GM19238 (cell line): ENCODE data around the gene TBC1D23.
"Not testable (repeated sequence)": the region's sequence is repeated elsewhere in the genome, so short reads cannot be mapped to it uniquely, and the experiment has no call there.

Source experiments
- DNase-seq: peaks from one replicate; pipeline ENCODE4 v3.0.0; 2011; ENCODE audit warnings: low spot score; ENCODE audit not compliant: insufficient read length

Gene TBC1D23

DNA sequence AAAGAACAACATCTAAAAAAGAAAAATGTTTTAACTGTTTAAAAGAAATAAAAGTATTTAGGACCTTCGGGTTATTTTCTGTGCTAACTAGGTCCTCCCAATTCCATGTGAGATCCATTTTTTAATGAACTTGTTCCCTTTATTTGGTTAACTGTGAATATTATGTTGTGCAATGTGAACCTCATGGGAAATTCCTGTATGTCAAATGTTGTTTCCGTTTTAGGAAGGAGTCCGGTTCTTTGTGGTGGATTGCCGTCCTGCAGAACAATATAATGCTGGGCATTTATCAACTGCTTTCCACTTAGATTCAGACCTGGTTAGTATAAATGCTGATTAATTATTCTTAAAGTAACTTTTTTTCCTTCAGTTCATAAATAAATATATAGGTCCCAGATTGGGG, 38.2 kb downstream of the TBC1D23 start:
- DNase-seq: no peak

DNA sequence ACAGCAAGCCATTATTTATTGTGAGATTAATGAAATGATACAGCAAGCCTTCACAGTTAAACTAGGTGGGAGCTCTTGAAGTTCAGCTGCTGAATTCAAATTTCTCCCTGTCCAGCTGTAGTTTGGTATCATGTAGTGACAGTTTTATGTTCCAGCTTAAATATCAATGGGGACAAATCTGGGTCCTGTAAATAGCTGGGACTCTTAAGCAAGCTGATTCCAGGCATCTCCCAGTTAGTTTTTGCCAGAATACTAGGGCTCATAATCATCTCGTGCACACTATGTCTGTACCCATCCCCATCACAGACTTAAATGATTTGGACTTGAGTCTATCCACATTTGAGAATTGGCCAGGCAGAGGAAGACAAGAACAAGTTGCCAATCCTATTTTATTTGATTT, 45.9 kb downstream of the TBC1D23 start:
- no peak for DNase-seq

DNA sequence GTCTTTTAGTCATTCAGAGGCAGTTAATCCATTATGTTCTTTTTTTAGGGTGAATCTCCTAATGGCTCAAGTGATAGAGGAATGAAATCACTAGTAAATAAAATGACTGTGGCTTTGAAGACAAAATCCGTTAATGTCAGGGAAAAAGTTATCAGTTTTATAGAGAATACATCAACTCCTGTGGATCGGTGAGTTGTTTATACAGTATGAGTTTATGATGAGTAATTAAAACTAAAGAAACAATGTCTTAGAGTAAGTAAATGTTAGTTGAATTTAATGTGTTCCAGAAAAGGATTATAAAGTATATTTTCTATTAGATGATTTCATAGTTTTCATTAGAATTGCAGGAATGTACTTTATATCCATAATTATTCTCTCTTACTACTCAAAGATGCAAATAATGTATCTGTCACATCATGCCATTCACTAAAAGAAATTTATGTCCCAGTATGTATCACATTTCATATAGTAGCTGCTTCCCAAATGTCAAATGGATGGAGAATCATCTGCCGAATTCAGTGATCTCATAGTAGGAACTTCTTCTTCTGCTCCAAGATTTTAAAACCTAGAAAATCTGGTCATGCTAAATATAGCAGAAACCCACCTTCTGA, 49.7 kb downstream of the TBC1D23 start:
- no peak for DNase-seq

DNA sequence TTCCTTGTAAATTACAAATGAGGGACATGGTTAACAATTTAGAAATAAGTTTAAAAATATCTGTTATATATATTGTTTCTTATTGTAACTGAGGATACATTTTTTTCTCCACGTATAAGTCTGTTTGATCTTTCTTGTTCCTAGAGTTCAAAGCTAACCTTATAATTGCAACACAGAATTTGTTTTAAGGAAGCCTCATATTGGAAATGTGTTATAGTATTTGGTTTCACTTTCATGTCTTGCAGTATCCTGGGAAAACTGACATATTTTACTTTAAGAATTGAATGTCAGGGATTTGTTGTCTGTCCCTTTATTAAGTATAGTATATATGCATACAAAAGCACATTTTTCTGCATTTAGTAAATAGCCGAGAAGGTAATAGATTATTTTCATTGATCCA, 50.2 kb downstream of the TBC1D23 start:
- DNase-seq: no peak

DNA sequence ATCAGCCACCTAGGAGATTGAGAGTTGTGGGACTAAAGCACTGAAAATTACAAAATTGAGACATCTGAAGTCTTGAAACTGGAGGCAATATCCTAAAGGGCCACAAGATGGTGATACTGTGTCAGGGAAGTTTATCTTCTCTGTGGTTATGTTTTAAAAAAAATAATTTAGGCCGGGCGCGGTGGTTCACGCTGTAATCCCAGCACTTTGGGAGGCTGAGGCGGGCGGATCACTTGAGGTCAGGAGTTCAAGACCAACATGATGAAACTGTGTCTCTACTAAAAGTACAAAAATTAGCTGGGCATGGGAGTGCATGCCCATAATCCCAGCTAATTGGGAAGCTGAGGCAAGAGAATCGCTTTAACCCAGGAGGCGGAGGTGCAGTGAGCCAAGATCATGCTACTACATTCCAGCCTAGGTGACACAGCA, 55.9 kb downstream of the TBC1D23 start:
- DNase-seq: no peak

DNA sequence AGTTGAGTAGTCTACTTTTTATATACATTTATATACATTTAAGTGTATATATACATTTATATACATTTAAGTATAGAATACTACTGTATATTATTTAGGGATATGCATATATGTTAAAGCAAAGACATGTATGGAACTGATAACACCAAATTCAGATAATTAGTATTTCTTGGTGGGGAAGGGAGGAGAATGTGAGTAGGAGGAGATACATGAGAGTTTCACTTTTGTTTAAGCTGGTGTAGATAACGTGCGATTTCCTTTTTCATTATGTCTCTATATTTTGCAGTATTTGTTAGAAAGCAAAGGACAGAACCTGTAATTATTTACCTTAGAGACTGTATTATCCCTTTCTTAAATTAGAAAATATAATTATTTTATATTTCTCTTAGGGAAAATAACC, 57.1 kb downstream of the TBC1D23 start:
- no peak for DNase-seq

DNA sequence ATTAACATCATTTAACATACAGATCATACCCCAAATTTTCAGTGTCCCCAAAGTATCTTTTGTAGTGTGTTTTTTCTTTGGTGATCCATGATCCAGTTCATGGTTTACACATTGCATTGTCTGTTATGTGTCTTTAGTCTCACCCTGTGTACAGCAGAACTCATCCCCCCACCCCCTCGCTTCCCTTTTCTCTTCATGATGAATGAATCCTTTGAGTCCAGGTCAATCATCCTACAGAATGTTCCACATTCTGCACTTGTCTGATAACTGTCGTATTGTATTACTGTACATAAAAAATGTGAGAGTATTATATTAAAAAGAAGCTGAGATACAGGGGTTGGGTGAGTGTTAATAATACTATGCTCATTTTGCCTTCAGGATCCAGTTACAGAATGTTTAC, 59.2 kb downstream of the TBC1D23 start:
- DNase-seq: no peak

DNA sequence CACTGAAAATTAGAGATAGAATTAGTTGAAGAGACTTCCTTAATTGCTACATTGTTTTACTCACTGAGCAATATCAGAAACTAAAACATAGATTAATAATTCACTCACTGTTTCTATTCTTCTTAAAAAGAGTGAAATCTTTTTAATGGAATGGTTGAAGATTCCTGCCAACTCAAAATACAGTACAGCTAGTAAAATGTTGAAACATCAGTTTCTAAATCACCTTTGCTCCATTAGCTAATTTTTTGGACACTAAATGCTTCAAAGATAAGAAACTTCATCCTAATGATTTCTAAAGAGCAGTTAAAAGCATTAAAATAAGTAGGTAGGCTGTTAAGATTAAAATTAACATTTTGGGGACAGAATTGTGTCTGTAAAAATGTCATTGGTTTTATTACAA, 63.3 kb downstream of the TBC1D23 start:
- no peak for DNase-seq

DNA sequence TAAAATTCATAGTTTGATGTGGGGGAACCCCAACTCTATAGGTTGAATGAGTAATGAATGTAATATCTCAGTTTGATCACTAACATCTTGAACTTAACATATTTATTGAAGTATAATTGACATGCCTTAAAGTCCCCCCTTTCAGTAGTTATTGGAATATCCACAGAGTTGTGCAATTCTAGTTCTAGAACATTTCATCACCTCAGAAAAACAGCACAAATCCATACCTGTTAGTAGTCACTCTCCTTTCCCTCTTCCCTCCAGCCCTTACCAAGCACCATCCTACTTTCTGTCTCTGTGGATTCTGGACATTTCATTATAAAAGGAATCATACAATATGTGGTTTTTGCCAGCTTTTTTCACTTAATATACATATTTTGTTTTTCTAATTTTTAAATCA, 65.0 kb downstream of the TBC1D23 start:
- no peak for DNase-seq

DNA sequence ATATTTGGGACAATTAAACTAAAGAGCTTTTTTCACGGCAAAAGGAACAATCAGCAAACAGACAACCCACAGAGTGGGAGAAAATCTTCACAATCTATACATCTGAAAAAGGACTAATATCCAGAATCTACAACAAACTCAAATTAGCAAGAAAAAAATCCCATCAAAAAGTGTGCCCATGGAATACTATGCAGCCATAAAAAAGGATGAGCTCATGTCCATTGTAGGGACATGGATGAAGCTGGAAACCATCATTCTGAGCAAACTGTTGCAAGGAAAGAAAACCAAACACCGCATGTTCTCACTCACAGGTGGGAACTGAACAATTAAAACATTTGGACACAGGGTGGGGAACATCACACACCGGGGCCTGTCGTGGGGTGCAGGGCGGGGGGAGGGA, 66.6 kb downstream of the TBC1D23 start:
- DNase-seq: not testable (repeated sequence)

DNA sequence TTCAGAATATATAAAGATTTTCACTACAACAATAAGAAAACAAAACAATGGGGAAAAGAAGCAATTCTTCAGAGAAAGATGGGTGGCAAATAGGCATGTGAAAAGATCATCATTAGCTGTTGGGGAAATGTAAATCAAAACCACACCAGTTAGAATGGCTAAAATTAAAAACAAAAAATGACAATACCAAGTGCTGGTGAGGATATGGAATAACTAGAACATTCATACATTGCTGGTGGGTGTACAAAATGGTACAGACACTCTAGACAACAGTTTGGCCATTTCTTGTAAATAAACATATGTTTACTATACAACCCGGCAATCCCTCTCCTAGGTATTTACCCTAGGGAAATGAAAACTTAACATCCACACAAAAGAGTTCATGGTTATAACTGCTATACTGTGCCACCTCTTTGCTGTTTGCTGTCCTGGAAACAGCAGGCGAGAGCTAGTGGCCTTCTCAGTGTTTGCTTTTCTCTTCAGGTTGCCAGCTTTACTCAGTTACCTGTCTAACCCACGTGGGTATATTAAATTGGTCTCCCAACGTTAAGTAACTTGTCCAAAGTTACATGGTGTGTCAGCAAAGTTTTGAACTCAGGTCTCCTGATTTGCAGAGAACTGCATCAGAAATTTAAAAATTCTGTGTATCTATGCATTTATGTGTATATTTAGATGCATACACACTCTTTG, 69.2 kb downstream of the TBC1D23 start:
- no peak for DNase-seq

DNA sequence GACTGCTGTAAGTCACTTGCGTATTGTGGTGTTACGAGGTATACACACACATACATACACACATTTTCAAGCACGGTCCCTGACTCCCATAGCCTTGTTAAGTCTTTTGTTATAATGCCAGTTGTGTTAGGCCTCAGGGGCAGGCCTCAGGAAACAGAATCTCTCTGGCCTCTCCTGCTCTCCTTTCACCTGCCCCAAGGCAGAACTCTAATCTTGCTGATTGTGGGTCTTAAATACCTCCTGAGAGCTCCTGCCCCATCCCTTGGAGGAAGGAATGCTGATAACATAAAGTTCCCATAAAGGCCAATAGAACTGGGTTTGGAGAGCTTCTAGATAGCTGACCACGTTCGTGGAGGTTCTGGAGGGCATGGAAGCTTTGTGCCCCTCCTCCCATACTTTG, 69.9 kb downstream of the TBC1D23 start:
- no peak for DNase-seq

DNA sequence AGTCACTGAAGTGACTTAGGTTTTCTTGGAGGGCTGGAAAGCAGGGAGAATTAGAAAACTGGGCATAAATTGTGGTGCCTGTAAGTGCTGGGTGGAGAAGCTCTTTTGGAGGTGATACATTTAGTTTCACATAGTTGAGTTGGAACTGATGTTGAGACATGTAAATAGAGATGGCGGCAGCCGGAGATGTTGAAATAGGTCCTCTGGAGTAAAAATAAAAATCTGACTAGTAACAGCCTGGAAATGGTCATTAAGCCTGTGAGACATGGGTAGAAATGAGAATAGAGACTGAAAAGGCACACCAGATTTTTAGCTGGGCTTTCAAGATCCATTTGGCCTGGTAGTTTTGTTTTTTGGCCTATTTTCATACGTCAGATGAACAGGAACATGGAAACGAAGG, 70.9 kb downstream of the TBC1D23 start:
- no peak for DNase-seq

DNA sequence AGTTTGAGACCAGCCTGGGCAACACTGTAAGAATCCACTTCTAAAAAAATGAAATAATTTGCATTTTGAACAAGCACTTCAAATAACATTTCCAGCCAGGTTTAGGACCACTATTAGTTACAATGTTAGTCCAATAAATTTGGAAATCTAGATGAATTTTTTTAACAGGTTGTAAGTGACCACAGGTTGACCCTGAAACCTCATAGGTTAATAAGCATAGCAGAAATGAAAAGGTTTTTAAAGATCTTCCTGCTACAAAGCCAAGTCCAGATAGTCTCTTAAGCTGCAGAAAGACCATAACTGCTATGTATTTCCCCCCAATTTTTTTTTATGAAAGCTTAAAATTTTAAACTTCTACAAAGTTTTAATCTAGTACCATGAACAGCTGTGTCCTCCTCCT, 72.3 kb downstream of the TBC1D23 start:
- no peak for DNase-seq

DNA sequence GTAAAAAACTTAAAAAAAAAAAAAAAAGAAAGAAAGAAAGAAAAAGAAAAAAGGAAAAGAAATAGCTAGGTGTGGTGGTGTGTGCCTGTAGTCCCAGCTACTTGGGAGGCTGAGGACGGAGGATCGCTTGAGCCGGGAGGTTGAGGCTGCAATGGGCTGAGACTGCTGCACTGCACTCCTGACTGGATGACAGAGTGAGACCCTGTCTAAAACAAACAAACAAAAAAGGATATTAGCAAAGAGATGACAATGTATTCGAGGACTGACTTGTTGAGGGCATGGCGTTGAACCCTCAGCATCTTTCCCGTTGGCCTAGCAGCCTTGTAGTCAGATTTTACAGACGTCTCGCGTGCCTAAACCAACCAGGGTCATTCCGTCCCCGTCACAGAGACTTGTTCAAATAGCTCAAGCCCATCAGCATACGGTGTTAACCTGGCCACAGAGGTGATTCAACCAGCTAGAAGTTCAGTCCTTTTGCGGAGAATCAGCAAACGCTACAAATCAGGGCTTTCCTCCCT, 73.2 kb downstream of the TBC1D23 start:
- DNase-seq: peak; percentile 8

DNA sequence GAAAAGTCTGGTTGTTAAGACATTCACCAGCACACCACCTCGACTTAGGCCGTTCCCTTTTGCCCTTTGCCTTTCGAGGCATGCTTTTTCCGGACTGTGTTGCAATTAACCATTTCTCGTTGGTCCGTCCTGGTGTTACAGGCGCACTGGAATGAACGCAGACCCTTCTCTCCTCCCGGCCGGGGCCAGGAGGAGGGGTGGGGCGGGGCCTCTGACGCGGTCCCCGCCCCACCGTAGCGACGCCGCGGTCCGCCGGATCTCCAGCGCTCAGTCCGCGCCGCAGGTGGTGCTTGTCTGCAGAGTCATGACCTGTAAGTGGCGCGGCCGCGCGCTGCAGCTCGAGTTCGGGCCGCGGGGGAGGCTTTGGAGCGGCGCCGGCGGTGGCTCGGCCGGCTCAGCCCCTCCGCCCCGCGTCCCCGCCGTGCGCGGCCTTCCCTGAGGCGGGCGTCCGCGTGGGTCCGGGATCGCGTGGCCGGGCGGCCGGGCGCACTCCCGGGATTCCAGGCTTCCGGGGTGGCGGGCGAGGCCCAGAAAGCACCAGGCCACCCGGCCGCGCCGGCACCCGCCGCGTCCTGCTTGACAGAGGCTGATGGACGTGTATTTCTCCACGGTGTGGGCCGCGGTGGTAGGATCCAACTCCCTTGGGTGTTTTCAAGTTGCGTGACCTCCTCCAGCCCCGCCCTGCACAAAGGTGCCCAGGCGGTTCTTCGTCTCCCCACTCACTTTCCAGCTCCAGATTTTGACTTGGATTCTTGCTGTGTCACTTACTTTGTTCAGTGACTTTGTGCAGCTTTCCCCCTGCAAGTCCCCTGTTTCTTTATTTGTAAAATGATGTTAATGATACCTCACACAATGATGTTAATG, 73.9 kb downstream of the TBC1D23 start, which contains the start of gene NIT2:
NIT2 (plus strand) TSS at position 270 of the 864 bp plus-strand sequence; CDS start at position 305, 35 bp downstream.
- DNase-seq: peak; percentile 92

DNA sequence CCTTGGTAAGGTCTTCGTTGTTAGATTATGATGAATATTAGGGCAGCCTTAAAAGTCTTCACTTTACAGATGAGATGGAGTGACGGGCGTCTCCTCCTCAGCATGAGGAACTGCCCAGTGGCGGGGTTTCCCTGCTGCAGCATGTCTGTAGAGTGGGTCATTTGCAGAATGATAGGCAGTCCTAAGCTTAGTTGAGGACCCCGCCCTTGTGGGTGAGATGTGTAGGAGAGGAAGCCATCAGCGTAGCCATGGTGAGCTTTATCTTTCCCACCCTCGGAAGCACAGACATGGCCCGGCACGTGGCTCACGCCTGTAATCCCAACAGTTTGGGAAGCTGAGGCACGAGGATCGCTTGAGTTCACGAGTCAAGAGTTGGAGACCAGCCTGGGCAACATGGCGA, 74.6 kb downstream of the TBC1D23 start:
- DNase-seq: peak; percentile 27

DNA sequence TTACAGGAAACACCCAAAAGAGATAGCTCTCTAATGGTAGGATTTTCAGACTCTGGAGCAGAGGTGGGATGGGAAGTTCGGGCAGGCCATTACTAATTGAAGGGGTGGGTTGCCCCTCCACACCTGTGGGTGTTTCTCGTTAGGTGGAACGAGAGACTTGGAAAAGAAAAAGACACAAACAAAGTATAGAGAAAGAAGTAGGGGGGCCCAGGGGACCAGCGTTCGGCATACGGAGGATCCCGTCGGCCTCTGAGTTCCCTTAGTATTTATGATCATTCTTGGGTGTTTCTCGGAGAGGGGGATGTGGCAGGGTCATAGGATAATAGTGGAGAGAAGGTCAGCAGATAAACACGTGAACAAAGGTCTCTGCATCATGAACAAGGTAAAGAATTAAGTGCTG, 75.4 kb downstream of the TBC1D23 start:
- not testable (repeated sequence) for DNase-seq

DNA sequence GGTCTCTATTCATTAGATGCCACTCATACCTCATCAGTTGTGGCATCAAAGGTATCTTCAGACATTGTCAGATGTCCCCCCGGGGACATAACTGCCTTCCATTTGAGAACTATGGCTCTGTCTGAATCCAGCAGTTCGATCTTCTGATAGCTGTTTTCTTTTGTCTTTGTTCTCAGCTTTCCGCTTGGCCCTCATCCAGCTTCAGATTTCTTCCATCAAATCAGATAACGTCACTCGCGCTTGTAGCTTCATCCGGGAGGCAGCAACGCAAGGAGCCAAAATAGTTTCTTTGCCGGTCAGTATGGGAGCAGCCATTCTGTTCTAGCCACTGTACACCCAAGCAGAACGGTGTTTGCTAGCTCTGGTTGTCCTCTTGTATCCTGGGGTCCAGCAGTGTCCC, 78.1 kb downstream of the TBC1D23 start:
- DNase-seq: no peak

DNA sequence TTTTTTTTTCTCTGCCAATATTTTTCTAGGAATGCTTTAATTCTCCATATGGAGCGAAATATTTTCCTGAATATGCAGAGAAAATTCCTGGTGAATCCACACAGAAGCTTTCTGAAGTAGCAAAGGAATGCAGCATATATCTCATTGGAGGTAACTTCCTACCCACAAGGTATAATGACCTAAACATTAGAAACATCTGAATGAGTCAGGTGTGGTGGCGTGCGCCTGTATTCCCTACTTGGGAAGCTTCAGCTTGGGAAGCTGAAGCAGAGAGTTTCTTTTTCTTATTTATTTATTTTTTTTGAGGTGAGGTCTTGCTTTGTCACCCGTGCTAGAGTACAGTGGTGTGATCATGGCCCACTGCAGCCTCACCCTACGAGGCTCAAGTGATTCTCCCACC, 79.0 kb downstream of the TBC1D23 start:
- DNase-seq: no peak

DNA sequence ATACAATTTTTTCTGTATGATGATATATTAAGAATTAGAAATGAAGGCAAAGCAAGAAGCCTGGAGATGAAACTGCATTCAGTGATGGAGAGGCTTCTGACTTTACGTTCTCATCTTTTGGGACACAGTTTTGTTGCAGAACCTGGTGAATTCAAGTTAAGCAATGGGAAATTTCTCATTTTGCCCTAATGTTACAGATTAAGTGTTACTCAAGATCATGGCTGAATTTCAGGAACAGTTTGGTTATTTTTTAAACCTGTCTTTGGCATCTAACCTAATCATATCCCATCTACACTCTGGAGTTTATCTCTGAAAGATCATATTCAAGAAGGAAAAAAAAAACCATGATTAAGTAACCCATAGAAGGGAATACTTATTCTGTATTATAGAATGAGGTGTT, 79.7 kb downstream of the TBC1D23 start:
- no peak for DNase-seq

DNA sequence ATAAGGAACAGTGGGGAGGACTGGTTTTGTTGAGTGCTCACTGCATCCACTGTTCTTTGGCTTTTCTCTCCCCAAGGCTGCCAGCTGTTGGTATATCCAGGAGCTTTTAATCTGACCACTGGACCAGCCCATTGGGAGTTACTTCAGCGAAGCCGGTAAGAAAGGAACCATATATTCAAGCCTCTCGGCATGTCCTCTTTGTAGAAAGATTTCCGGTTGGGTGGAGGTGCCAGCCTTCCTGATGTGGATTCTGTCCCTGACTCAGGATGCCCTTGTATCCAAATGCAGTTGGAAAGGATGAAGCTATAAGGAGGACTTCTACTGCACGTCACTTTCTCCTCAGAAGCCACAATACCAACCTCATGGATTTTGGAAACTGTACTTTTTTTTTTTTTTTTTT, 87.9 kb downstream of the TBC1D23 start:
- no peak for DNase-seq
